ENCODE data around the gene ITGB2.

ITGB2 gene

DNA sequence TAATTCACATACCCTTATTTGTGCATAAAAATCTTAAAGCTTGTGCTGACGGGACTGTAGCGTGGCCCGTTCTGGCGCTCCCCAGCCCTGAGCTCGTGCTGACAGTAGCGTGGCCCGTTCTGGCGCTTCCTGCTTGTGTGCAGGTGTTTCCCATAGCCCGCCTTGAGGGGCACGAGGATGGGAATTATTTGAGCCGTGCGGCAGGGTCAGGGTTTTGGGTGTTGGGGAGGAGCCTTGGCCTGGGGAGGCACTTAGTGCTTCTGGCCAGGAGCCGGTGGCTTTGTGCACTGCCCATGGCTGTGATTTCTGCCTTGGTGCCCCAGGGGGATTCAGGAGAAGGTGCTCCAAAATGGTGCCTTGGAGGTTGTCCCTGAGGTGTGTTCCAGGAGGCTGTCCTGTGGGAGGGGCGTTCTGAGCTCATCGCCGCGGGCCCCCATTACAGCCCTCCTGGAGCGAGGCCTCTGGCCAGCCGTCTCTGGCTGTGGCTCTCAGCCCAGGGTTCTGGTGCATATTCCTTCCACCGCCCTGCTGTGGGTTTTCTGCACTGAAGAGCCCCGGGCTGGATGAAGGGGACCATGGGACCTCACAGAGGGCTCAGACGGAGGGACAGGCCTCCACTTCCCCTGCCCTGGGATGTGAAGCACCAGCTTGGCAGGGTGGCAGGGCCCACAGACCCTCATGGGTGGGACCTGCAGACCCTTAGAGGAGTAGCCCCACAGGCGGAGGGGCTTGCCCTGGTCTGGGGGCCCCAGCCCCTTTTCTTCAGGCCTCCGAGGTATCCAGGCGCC, 25.7 kb upstream of the ITGB2 start:
- Histone ChIP-seq H2AFZ (ENCODE audit: low read length) (no peak overlapping the region), H3K9me3 (ENCODE audit: insufficient read depth, low read depth, low read length) (no peaks in the 10 kb centered on the region), H3F3A (ENCODE audit: low read depth) (no peaks in the 10 kb centered on the region), H4K20me1 (ENCODE audit: insufficient read depth, low read length, poor library complexity, severe bottlenecking) (peaks cover 36% of the 10 kb centered on the region), H3K9me2 (replicated peaks; ENCODE audit: low read depth, low read length) (no peaks in the 10 kb centered on the region), H3K27me3 (ENCODE audit: insufficient read depth, low read length, poor library complexity, severe bottlenecking) (no peaks in the 10 kb centered on the region), H3K36me3 (ENCODE audit: insufficient read depth, low read length) (peaks cover 14% of the 10 kb centered on the region; the same call in 1 of the 2 replicates), H3K4me2 (ENCODE audit: low read depth, low read length, poor library complexity, severe bottlenecking) (no peak overlapping the region), H3K4me3 (ENCODE audit: low read length, poor library complexity, severe bottlenecking) (no peak overlapping the region), H3K79me2 (ENCODE audit: insufficient read depth, low read length) (peaks cover 84% of the 10 kb centered on the region), H3K9ac (ENCODE audit: low read depth, low read length, poor library complexity, severe bottlenecking) (no peak overlapping the region), H3K4me1 (ENCODE audit: insufficient read depth, low read length, poor library complexity, severe bottlenecking) (peaks cover 16% of the 10 kb centered on the region)
- TF ChIP-seq, protein P1, sequence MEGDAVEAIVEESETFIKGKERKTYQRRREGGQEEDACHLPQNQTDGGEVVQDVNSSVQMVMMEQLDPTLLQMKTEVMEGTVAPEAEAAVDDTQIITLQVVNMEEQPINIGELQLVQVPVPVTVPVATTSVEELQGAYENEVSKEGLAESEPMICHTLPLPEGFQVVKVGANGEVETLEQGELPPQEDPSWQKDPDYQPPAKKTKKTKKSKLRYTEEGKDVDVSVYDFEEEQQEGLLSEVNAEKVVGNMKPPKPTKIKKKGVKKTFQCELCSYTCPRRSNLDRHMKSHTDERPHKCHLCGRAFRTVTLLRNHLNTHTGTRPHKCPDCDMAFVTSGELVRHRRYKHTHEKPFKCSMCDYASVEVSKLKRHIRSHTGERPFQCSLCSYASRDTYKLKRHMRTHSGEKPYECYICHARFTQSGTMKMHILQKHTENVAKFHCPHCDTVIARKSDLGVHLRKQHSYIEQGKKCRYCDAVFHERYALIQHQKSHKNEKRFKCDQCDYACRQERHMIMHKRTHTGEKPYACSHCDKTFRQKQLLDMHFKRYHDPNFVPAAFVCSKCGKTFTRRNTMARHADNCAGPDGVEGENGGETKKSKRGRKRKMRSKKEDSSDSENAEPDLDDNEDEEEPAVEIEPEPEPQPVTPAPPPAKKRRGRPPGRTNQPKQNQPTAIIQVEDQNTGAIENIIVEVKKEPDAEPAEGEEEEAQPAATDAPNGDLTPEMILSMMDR (conservative IDR thresholded peaks at IDR 0.05; ENCODE audit: low read length): no peak
- no peak for TF ChIP-seq EZH2phosphoT487 (IDR thresholded peaks at IDR 0.05; ENCODE audit: borderline replicate concordance)

DNA sequence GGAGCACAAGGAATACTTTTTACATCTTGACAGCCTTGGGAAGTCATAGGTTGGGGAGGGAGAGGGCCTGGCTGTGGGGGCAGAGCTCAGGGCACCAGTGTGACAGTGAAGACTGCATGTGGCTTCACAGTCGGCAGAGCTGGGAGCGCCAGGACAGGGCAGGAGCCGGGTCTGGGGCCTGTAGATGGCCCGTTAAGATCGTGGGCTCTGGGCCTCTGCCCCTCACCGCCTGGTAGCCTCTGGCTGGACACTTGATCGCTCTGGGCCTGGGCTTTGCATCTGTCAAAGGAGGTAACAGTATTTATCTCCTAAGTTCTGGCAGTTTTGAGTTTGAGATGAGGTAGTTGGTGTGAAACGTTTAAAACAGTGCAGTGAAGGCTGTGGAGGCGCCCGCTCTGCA, 23.9 kb upstream of the ITGB2 start:
- H3K9me2 ChIP-seq (replicated peaks; ENCODE audit: low read depth, low read length): no peaks in the 10 kb centered on the region
- peaks cover 9% of the 10 kb centered on the region; the same call in 1 of the 2 replicates for H3K36me3 ChIP-seq (ENCODE audit: insufficient read depth, low read length)
- H3K79me2 ChIP-seq (ENCODE audit: insufficient read depth, low read length): peaks cover 85% of the 10 kb centered on the region
- no peaks in the 10 kb centered on the region for H3K9me3 ChIP-seq (ENCODE audit: insufficient read depth, low read depth, low read length)
- H3F3A ChIP-seq (ENCODE audit: low read depth): no peaks in the 10 kb centered on the region
- peaks cover 47% of the 10 kb centered on the region for H4K20me1 ChIP-seq (ENCODE audit: insufficient read depth, low read length, poor library complexity, severe bottlenecking)
- no peak overlapping the region for H3K4me2 ChIP-seq (ENCODE audit: low read depth, low read length, poor library complexity, severe bottlenecking)
- H3K9ac ChIP-seq (ENCODE audit: low read depth, low read length, poor library complexity, severe bottlenecking): no peak overlapping the region
- TF ChIP-seq, protein P1 (conservative IDR thresholded peaks at IDR 0.05; ENCODE audit: low read length): no peak
- no peak for TF ChIP-seq EZH2phosphoT487 (IDR thresholded peaks at IDR 0.05; ENCODE audit: borderline replicate concordance)
- no peak overlapping the region for H3K4me3 ChIP-seq (ENCODE audit: low read length, poor library complexity, severe bottlenecking)
- H2AFZ ChIP-seq (ENCODE audit: low read length): no peak overlapping the region
- H3K27me3 ChIP-seq (ENCODE audit: insufficient read depth, low read length, poor library complexity, severe bottlenecking): no peaks in the 10 kb centered on the region
- peaks cover 24% of the 10 kb centered on the region for H3K4me1 ChIP-seq (ENCODE audit: insufficient read depth, low read length, poor library complexity, severe bottlenecking)

DNA sequence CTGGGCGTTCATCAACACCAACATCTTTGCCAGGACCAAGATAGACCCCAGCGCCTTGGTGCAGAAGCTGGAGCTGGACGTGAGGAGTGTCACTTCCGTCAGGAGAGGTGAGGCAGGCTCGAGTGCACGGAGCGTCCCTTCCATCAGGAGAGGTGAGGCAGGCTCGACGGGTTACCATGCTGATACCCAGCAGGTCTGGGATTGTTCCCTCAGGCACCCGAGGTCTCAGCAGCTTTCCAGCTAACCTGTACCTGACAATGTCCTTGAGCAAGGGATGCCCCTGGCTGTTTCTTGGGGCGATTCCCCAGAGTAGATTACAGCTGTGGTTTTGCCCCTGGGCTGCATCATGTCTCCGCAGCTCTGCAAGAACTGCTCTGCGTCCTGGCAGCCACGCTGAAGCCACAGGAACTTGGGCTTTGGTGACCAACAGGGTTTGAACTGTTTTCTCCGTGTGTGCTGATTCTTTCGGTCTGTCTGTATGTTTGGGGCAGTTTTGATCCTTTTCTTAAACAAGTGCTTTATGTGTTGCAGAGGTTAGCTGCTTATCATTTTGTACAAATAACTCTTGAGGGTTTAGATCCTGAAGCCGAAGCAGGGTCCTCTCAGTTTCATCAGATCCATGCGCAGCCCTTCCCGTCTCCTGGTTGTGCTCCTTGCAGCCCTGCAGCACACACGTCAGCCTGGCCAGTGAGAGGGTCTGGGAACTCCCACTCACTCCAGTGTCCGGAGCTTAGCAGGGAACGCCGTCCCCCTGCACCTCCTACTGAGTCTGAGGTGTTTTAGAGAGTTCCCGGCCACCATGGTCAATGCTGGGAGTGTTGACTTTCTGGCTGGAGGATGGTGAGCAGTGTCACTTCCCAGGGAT, 23.2 kb upstream of the ITGB2 start:
- H3K36me3 ChIP-seq (ENCODE audit: insufficient read depth, low read length): peaks cover 9% of the 10 kb centered on the region; the same call in 1 of the 2 replicates
- H3F3A ChIP-seq (ENCODE audit: low read depth): no peaks in the 10 kb centered on the region
- no peaks in the 10 kb centered on the region for H3K27me3 ChIP-seq (ENCODE audit: insufficient read depth, low read length, poor library complexity, severe bottlenecking)
- H3K79me2 ChIP-seq (ENCODE audit: insufficient read depth, low read length): peaks cover 87% of the 10 kb centered on the region
- H3K4me1 ChIP-seq (ENCODE audit: insufficient read depth, low read length, poor library complexity, severe bottlenecking): peaks cover 31% of the 10 kb centered on the region
- no peaks in the 10 kb centered on the region for H3K9me2 ChIP-seq (replicated peaks; ENCODE audit: low read depth, low read length)
- no peak overlapping the region for H3K4me3 ChIP-seq (ENCODE audit: low read length, poor library complexity, severe bottlenecking)
- no peak overlapping the region for H2AFZ ChIP-seq (ENCODE audit: low read length)
- peaks cover 47% of the 10 kb centered on the region for H4K20me1 ChIP-seq (ENCODE audit: insufficient read depth, low read length, poor library complexity, severe bottlenecking)
- H3K4me2 ChIP-seq (ENCODE audit: low read depth, low read length, poor library complexity, severe bottlenecking): peak overlapping the region; percentile 97
- H3K9ac ChIP-seq (ENCODE audit: low read depth, low read length, poor library complexity, severe bottlenecking): no peak overlapping the region
- TF ChIP-seq, protein P1 (conservative IDR thresholded peaks at IDR 0.05; ENCODE audit: low read length): no peak
- no peak for TF ChIP-seq EZH2phosphoT487 (IDR thresholded peaks at IDR 0.05; ENCODE audit: borderline replicate concordance)
- no peaks in the 10 kb centered on the region for H3K9me3 ChIP-seq (ENCODE audit: insufficient read depth, low read depth, low read length)

All from Loucy (cell line).